Urinary bladder (tissue), 4 donors: ENCODE data around the gene OR4A16. TPM values are rescaled to one million over a fixed set of nuclear protein-coding genes. Genes with fewer than 3 reads are reported as not detected.

Experiments
- DNase-seq: peaks from one replicate; pipeline ENCODE4 v3.0.0-alpha.2; 2015; ENCODE audit errors: extremely low spot score
- H3K27ac ChIP-seq: one replicate; pipeline ENCODE4 v1.5.1; 2013; ENCODE audit warnings: low read depth, mild to moderate bottlenecking, moderate library complexity
- H3K36me3 ChIP-seq: one replicate; pipeline ENCODE4 v1.6.1; 2013; ENCODE audit warnings: mild to moderate bottlenecking, moderate library complexity; ENCODE audit not compliant: insufficient read depth
- H3K4me1 ChIP-seq: one replicate; pipeline ENCODE4 v1.6.1; 2013; ENCODE audit warnings: mild to moderate bottlenecking, moderate library complexity; ENCODE audit not compliant: insufficient read depth
- H3K4me3 ChIP-seq: one replicate; pipeline ENCODE4 v1.5.1; 2013; ENCODE audit warnings: low read depth, low read length
- WGBS: extraction: QIAGEN DNeasy Blood & Tissue Kit; methylation state at CpG from one replicate; pipeline ENCODE4 v1.1.7; 2013; 5-methylcytosine and 5-hydroxymethylcytosine counted together
- polyA plus RNA-seq: library from polyadenylated mRNA; stranded (reverse); fragments of 200-250 nt; gene quantifications from one replicate; pipeline ENCODE4 v1.2.3, GENCODE V29; 2013
- total RNA-seq: library from RNA; depleted of rRNA; stranded (reverse); fragments of >200 nt; gene quantifications from one replicate; pipeline ENCODE4 v1.2.3, GENCODE V29; 2014
- donor health status: healthy with polysubstance abuse.
- donor health status: healthy.

The OR4A16 gene
- total RNA-seq = not detected
- polyA plus RNA-seq = not detected

- no peak for DNase-seq
- H3K4me1 ChIP-seq = no peaks in the 10 kb centered on the region
- H3K36me3 ChIP-seq = no peaks in the 10 kb centered on the region
- no peak within 1 kb of the TSS for H3K27ac ChIP-seq
- 77% methylated on average over 3 of the region's 3 CpGs for WGBS
- no peak within 1 kb of the TSS for H3K4me3 ChIP-seq
These were observed at the start of gene OR4A16 for GRCh38 chr11:55342901-55343300. Gene OR4A16, plus strand, starts transcription at chr11:55343201. Its CDS starts 0 bp downstream, at chr11:55343201.

- Histone ChIP-seq H3K36me3 (no peaks in the 10 kb centered on the region), H3K4me3 (no peak overlapping the region), H3K4me1 (no peaks in the 10 kb centered on the region), H3K27ac (no peak overlapping the region)
- no peak for DNase-seq
- WGBS = 81% methylated on average over 1 of the region's 1 CpG
These were observed 18.5 kb upstream of the OR4A16 start for GRCh38 chr11:55324500-55324899.

GRCh38 chr11:55345306-55345705 is 2.3 kb downstream of the OR4A16 start:
- Histone ChIP-seq H3K4me1 (no peaks in the 10 kb centered on the region), H3K27ac (no peak overlapping the region), H3K36me3 (no peaks in the 10 kb centered on the region), H3K4me3 (no peak overlapping the region)
- WGBS = 94% methylated on average over 1 of the region's 1 CpG
- DNase-seq = no peak

- no peaks in the 10 kb centered on the region for H3K4me1 ChIP-seq
- no peak overlapping the region for H3K4me3 ChIP-seq
- 11% methylated on average over 1 of the region's 1 CpG for WGBS
- no peak for DNase-seq
- H3K27ac ChIP-seq = no peak overlapping the region
- no peaks in the 10 kb centered on the region for H3K36me3 ChIP-seq
These were observed 6.0 kb downstream of the OR4A16 start for GRCh38 chr11:55349032-55349431.

- Histone ChIP-seq H3K36me3 (no peaks in the 10 kb centered on the region), H3K4me1 (no peaks in the 10 kb centered on the region), H3K4me3 (no peak overlapping the region), H3K27ac (no peak overlapping the region)
- WGBS = 7% methylated on average over 1 of the region's 1 CpG
- no peak for DNase-seq
These were observed 14.7 kb downstream of the OR4A16 start for GRCh38 chr11:55357560-55358184.

GRCh38 chr11:55367674-55368073 is 24.7 kb downstream of the OR4A16 start, which contains the start of gene OR4A15:
Gene OR4A15, plus strand, starts transcription at chr11:55367974. Its CDS starts 0 bp downstream, at chr11:55367974.
- no peak within 1 kb of the TSS for H3K4me3 ChIP-seq
- WGBS = 52% methylated on average over 4 of the region's 4 CpGs
- no peaks in the 10 kb centered on the region for H3K36me3 ChIP-seq
- H3K4me1 ChIP-seq = no peaks in the 10 kb centered on the region
- DNase-seq = no peak
- no peak within 1 kb of the TSS for H3K27ac ChIP-seq

Other genes starting within 250 kb of the OR4A16 start
- gene TRIM48, start 81.0 kb upstream of the OR4A16 start, total RNA-seq = not detected
- not detected for gene TRIM48, start 81.0 kb upstream of the OR4A16 start, polyA plus RNA-seq
- not detected for gene OR4A15, start 24.8 kb downstream of the OR4A16 start, total RNA-seq
- not detected for gene OR4A15, start 24.8 kb downstream of the OR4A16 start, polyA plus RNA-seq
- not detected for gene OR4C15, start 211.3 kb downstream of the OR4A16 start, total RNA-seq
- gene OR4C15, start 211.3 kb downstream of the OR4A16 start, polyA plus RNA-seq = not detected
- gene OR4C16, start 228.9 kb downstream of the OR4A16 start, total RNA-seq = not detected
- gene OR4C16, start 228.9 kb downstream of the OR4A16 start, polyA plus RNA-seq = not detected